ENCODE data around the gene FBXL17. TPM values are rescaled to one million over a fixed set of nuclear protein-coding genes. Genes with fewer than 3 reads are reported as not detected.

FBXL17 gene
- total RNA-seq, 1 donor from 2014 or later = 7.0 TPM

- Mint-ChIP-seq H3K4me3 (ENCODE audit: low read depth) (no peak overlapping the region), H3K4me1 (ENCODE audit: low read depth) (peaks cover 18% of the 10 kb centered on the region), H3K36me3 (ENCODE audit: low read depth) (peaks cover 6% of the 10 kb centered on the region), H3K27ac (no peak overlapping the region), H3K27me3 (ENCODE audit: low read depth) (no peaks in the 10 kb centered on the region), H3K9me3 (no peaks in the 10 kb centered on the region)
- DNase-seq (ENCODE audit: low spot score) = no peak
- intact Hi-C loops (cut with micrococcal nuclease) = no loop called here
Measured at GRCh38 chr5:107933326-107933725, 448.6 kb downstream of the FBXL17 start.

DNA sequence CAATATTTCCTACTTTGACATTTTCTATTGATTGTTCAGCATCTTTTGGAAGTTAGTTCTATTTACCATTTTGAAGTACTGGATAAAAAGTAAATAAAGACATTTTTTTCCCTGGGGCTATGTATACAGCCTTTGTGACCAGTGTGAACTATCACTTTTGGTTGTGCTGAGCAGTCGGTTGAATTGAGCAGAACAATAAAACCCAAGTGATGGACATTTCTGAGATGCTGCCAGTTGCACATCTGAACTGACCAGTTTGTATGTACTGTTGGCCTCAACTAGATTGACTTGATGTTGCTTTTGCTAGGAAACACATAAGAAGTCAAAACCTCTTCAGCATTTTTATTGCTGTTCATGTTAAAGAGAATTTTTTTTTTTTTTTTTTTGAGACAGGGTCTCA lies 451.0 kb downstream of the FBXL17 start:
- Mint-ChIP-seq H3K27me3 (ENCODE audit: low read depth) (no peaks in the 10 kb centered on the region), H3K36me3 (ENCODE audit: low read depth) (peaks cover 6% of the 10 kb centered on the region), H3K4me3 (ENCODE audit: low read depth) (no peak overlapping the region), H3K9me3 (no peaks in the 10 kb centered on the region), H3K4me1 (ENCODE audit: low read depth) (peaks cover 15% of the 10 kb centered on the region), H3K27ac (no peak overlapping the region)
- intact Hi-C loops (cut with micrococcal nuclease) = no loop called here
- no peak for DNase-seq (ENCODE audit: low spot score)

- intact Hi-C loops (cut with micrococcal nuclease) = no loop called here
- Mint-ChIP-seq H3K9me3 (no peaks in the 10 kb centered on the region), H3K27ac (no peak overlapping the region), H3K4me3 (ENCODE audit: low read depth) (no peak overlapping the region), H3K4me1 (ENCODE audit: low read depth) (peaks cover 23% of the 10 kb centered on the region), H3K36me3 (ENCODE audit: low read depth) (peaks cover 6% of the 10 kb centered on the region), H3K27me3 (ENCODE audit: low read depth) (no peaks in the 10 kb centered on the region)
- no peak for DNase-seq (ENCODE audit: low spot score)
Measured at GRCh38 chr5:107930092-107930491, 451.8 kb downstream of the FBXL17 start.

- no peak overlapping the region for H3K27ac Mint-ChIP-seq
- H3K4me1 Mint-ChIP-seq (ENCODE audit: low read depth) = peaks cover 28% of the 10 kb centered on the region
- no peaks in the 10 kb centered on the region for H3K9me3 Mint-ChIP-seq
- intact Hi-C loops (cut with micrococcal nuclease) = no loop called here
- no peaks in the 10 kb centered on the region for H3K27me3 Mint-ChIP-seq (ENCODE audit: low read depth)
- no peak overlapping the region for H3K4me3 Mint-ChIP-seq (ENCODE audit: low read depth)
- no peak for DNase-seq (ENCODE audit: low spot score)
- H3K36me3 Mint-ChIP-seq (ENCODE audit: low read depth) = peaks cover 6% of the 10 kb centered on the region
Measured at GRCh38 chr5:107929080-107929479, 452.8 kb downstream of the FBXL17 start.

DNA sequence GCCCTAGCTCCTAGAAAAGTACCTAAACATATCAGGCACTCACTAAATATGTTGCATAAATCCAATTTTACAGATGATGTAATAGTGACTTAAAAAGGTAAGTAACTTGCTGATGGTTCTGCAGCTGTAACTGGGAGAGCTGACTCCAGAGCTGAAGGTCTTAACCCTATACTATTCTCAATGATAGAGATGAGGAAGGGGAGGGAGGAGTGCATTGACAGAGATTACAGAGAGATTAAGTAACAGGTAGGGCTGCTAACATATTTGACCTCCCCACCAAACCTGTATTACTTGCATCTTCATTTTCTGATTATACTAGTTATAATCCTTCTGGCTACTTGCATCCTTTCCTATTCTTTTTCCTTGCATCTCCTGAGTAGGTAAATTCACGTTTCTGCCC lies 455.8 kb downstream of the FBXL17 start:
- no peaks in the 10 kb centered on the region for H3K27me3 Mint-ChIP-seq (ENCODE audit: low read depth)
- no peak for DNase-seq (ENCODE audit: low spot score)
- peaks cover 46% of the 10 kb centered on the region for H3K4me1 Mint-ChIP-seq (ENCODE audit: low read depth)

DNA sequence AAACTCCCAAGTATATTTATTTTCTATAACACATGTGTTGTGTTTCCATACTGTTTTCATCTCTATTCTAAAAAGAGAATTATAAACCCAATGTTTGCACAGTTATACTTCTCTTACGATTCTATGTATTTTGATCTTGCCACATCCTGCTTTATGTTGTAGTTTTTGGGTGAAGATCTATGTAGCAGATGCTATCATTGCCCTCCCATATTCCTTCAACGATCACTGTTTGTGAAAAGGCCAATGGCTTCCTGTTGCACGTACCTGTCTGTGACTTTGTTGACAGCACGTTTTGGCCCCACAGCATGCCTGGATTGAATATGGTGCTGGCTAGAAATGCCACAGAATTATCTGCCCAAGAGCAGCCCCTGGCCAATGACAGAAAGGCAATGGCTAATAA lies 456.7 kb downstream of the FBXL17 start:
- peaks cover 22% of the 10 kb centered on the region for H3K36me3 Mint-ChIP-seq (ENCODE audit: low read depth)
- no peak overlapping the region for H3K4me3 Mint-ChIP-seq (ENCODE audit: low read depth)
- intact Hi-C loops (cut with micrococcal nuclease) = no loop called here
- H3K27me3 Mint-ChIP-seq (ENCODE audit: low read depth) = no peaks in the 10 kb centered on the region
- peak overlapping the region; percentile 8 for H3K27ac Mint-ChIP-seq
- no peak for DNase-seq (ENCODE audit: low spot score)
- H3K9me3 Mint-ChIP-seq = no peaks in the 10 kb centered on the region
- peaks cover 51% of the 10 kb centered on the region for H3K4me1 Mint-ChIP-seq (ENCODE audit: low read depth)

More for the DNA sequence above, 455.8 kb downstream of the FBXL17 start:
- intact Hi-C loops (cut with micrococcal nuclease) = no loop called here
- Mint-ChIP-seq H3K9me3 (no peaks in the 10 kb centered on the region), H3K36me3 (ENCODE audit: low read depth) (peaks cover 21% of the 10 kb centered on the region), H3K4me3 (ENCODE audit: low read depth) (no peak overlapping the region), H3K27ac (no peak overlapping the region)

- Mint-ChIP-seq H3K4me1 (ENCODE audit: low read depth) (peaks cover 71% of the 10 kb centered on the region), H3K4me3 (ENCODE audit: low read depth) (peak overlapping the region; percentile 38), H3K27ac (peak overlapping the region; percentile 75), H3K27me3 (ENCODE audit: low read depth) (no peaks in the 10 kb centered on the region), H3K36me3 (ENCODE audit: low read depth) (peaks cover 24% of the 10 kb centered on the region), H3K9me3 (no peaks in the 10 kb centered on the region)
- intact Hi-C loops (cut with micrococcal nuclease) = loop anchor here (2.0 to 5.0 kb wide), 7 partner anchors 19 to 633 kb away; partner anchors contain the start of genes EFNA5 and FBXL17
- no peak for DNase-seq (ENCODE audit: low spot score)
Measured at GRCh38 chr5:107919969-107920368, 461.9 kb downstream of the FBXL17 start.

DNA sequence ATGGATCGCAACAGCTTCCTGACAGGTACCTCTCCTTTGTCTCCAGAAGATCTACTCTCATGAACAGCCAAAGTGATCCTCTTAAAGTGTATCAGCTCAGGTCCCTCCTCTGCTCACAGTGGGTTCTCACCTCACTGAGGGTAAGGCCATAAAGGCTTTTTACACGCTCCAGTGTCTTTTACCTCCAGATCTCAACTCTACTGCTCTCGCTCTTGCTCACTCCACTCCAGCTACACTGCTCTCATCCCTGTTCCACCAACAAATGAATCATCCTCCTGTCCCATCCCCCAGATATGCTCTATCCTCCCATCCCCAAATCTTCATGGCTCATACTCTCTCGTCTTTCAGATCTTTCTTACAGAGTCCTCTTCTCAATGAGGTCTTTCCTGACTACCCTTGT lies 462.5 kb downstream of the FBXL17 start:
- Mint-ChIP-seq H3K36me3 (ENCODE audit: low read depth) (peaks cover 24% of the 10 kb centered on the region), H3K4me1 (ENCODE audit: low read depth) (peaks cover 73% of the 10 kb centered on the region)
- intact Hi-C loops (cut with micrococcal nuclease) = loop anchor here (2.0 to 5.0 kb wide), 6 partner anchors 19 to 632 kb away; partner anchors contain the start of genes EFNA5 and FBXL17

GRCh38 chr5:107917983-107918382 lies 463.9 kb downstream of the FBXL17 start:
- Mint-ChIP-seq H3K9me3 (no peaks in the 10 kb centered on the region), H3K27ac (peak overlapping the region; percentile 71), H3K36me3 (ENCODE audit: low read depth) (peaks cover 17% of the 10 kb centered on the region), H3K4me3 (ENCODE audit: low read depth) (peak overlapping the region; percentile 52), H3K4me1 (ENCODE audit: low read depth) (peaks cover 76% of the 10 kb centered on the region), H3K27me3 (ENCODE audit: low read depth) (no peaks in the 10 kb centered on the region)
- peak; percentile 11 for DNase-seq (ENCODE audit: low spot score)
- intact Hi-C loops (cut with micrococcal nuclease) = loop anchor here (2.0 to 5.0 kb wide), 6 partner anchors 21 to 631 kb away; partner anchors contain the start of genes EFNA5 and FBXL17

More for the DNA sequence above, 462.5 kb downstream of the FBXL17 start:
- Mint-ChIP-seq H3K4me3 (ENCODE audit: low read depth) (peak overlapping the region; percentile 38), H3K27me3 (ENCODE audit: low read depth) (no peaks in the 10 kb centered on the region), H3K9me3 (no peaks in the 10 kb centered on the region), H3K27ac (peak overlapping the region; percentile 75)
- no peak for DNase-seq (ENCODE audit: low spot score)

DNA sequence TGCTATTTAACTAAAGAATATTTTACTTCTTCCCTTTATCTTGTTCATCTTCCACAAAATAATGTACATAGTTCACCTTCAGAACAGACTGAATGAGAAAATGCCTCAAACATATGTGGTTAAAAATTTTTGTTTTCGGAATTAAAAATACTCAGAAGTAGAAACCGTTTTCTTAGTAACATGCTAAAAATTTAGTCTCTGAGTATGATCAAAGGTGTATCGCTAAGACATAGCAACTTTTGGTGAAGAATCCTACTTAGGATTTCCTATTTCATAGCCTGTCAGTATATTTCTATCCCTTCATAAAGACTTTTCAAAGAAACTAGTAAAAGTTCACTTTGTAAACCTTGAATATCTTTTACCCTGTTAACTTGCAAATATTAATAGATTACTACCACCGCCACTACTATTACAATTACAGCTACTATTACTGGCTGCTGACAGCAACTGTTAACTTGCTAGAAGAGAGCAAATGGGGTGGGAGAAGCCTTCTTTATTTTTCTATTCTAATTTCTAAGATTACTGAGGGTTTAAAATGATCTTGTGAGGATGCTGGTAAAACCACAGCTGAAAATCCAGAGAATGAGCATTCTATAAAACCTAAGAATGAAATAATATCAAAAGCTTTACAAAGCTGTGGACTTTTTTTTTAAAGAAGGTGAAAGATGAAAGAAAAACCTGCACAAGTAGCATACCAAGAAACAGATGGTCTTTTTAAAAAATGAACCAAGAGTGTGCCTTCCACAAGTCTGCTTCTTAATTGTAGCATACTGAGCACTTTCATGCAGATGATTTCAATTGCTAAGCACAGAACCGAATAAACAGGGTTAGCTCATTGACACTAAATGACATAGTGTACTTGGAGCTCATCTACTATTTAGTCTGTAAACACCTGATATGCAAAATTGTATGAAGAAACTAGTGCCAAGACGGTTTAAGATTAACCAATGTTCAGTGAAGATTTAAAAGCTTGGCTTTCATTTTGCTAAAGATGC lies 464.9 kb downstream of the FBXL17 start:
- DNase-seq (ENCODE audit: low spot score) = no peak
- Mint-ChIP-seq H3K4me3 (ENCODE audit: low read depth) (peak overlapping the region; percentile 52), H3K27me3 (ENCODE audit: low read depth) (no peaks in the 10 kb centered on the region), H3K36me3 (ENCODE audit: low read depth) (peaks cover 13% of the 10 kb centered on the region), H3K9me3 (no peaks in the 10 kb centered on the region), H3K27ac (peak overlapping the region; percentile 71), H3K4me1 (ENCODE audit: low read depth) (peaks cover 71% of the 10 kb centered on the region)
- intact Hi-C loops (cut with micrococcal nuclease) = loop anchor here (5.0 kb wide), 5 partner anchors 35 to 630 kb away; partner anchors contain the start of genes EFNA5 and FBXL17

DNA sequence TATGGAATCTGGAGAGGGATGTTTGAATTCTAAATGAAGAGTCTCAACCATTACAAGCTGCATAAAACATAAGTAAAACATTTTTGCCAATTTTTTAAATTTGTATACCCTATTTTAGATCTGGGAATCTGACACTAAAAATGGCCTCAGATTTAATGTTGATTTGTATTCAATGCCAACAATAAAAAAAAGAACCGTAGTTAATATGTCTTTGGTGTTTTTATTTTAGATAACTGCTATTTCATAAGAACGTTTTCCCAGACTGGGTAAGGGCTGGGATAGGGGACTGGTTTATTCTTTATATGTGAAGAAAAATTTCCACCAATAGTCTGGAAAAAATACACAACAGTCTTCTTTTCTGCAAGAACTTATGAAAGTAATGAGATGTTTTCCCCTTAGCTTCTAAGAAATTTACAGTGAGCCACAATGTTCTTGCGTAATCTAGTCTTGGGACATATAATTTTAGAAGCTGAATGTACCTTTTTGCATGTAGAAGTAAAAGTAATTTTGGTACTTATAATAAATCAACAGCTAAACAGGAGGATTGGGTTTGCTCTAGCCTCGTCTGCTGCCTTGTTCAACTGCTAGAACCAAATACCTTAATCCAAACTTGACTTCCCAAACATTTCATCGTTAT lies 466.6 kb downstream of the FBXL17 start:
- DNase-seq (ENCODE audit: low spot score) = no peak
- Mint-ChIP-seq H3K9me3 (no peaks in the 10 kb centered on the region), H3K36me3 (ENCODE audit: low read depth) (peaks cover 8% of the 10 kb centered on the region), H3K4me1 (ENCODE audit: low read depth) (peaks cover 61% of the 10 kb centered on the region), H3K27ac (peak overlapping the region; percentile 39), H3K4me3 (ENCODE audit: low read depth) (peak overlapping the region; percentile 15), H3K27me3 (ENCODE audit: low read depth) (no peaks in the 10 kb centered on the region)
- intact Hi-C loops (cut with micrococcal nuclease) = loop anchor here (5.0 kb wide), 5 partner anchors 37 to 628 kb away; partner anchors contain the start of genes EFNA5 and FBXL17

DNA sequence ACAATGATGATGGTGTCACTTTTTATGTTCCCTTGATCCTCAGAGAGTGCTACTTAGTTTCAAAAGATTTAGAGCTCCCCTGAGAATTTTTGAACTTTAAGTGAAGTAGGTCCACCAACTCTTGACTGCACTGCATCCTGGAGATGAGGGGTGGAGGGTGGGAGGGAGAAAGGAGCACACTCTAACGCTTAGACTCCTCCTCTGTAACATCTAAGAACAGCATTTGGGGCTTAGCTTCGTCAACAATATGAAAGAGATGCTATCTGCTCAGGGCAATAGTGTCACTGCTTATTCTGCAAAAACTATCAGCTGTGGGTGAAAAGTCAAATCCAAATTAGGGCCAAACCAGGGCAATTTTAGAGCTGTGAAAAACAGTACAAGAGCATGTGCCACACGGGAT lies 468.4 kb downstream of the FBXL17 start:
- Mint-ChIP-seq H3K27me3 (ENCODE audit: low read depth) (no peaks in the 10 kb centered on the region), H3K9me3 (no peaks in the 10 kb centered on the region), H3K4me3 (ENCODE audit: low read depth) (peak overlapping the region; percentile 36), H3K36me3 (ENCODE audit: low read depth) (peaks cover 5% of the 10 kb centered on the region), H3K4me1 (ENCODE audit: low read depth) (peaks cover 49% of the 10 kb centered on the region), H3K27ac (peak overlapping the region; percentile 79)
- DNase-seq (ENCODE audit: low spot score) = no peak
- intact Hi-C loops (cut with micrococcal nuclease) = loop anchor here (2.0 kb wide), 1 partner anchor 27 kb away; no protein-coding TSS in a partner anchor
